Parathyroid adenoma (tissue), 2 donors: ENCODE results near the gene BMP5.

Experiments used
- H2AFZ ChIP-seq: fragments of 300-600 bp; sonication (generic); one replicate; pipeline ENCODE4 v1.7.0; 2017; ENCODE audit warnings: antibody characterized with exemption, mild to moderate bottlenecking
- H3K27ac ChIP-seq: fragments of 300-600 bp; sonication (generic); one replicate; pipeline ENCODE4 v1.7.0; 2017
- H3K27me3 ChIP-seq: fragments of 300-600 bp; sonication (generic); one replicate; pipeline ENCODE4 v1.7.0; 2017; ENCODE audit warnings: low read length; ENCODE audit not compliant: control insufficient read depth, insufficient read depth
- H3K36me3 ChIP-seq: fragments of 300-600 bp; sonication (generic); one replicate; pipeline ENCODE4 v1.7.0; 2017; ENCODE audit warnings: low read length; ENCODE audit not compliant: control insufficient read depth, insufficient read depth
- H3K4me1 ChIP-seq: fragments of 300-600 bp; sonication (generic); one replicate; pipeline ENCODE4 v1.7.0; 2017; ENCODE audit warnings: control low read depth
- H3K4me2 ChIP-seq: fragments of 300-600 bp; sonication (generic); one replicate; pipeline ENCODE4 v1.7.0; 2017; ENCODE audit warnings: low read length
- H3K4me3 ChIP-seq: fragments of 300-600 bp; sonication (generic); one replicate; pipeline ENCODE4 v1.7.0; 2017; ENCODE audit warnings: low read depth, low read length
- H3K79me2 ChIP-seq: fragments of 300-600 bp; sonication (generic); one replicate; pipeline ENCODE4 v1.7.0; 2017; ENCODE audit warnings: control low read depth
- H3K9ac ChIP-seq: fragments of 300-600 bp; sonication (generic); one replicate; pipeline ENCODE4 v1.7.0; 2017; ENCODE audit warnings: mild to moderate bottlenecking
- H3K9me3 ChIP-seq: fragments of 300-600 bp; sonication (generic); one replicate; pipeline ENCODE4 v1.7.0; 2017; ENCODE audit warnings: low read length; ENCODE audit not compliant: control insufficient read depth
- CTCF ChIP-seq: fragments of 300-600 bp; sonication (generic); IDR thresholded peaks from one replicate; pipeline ENCODE4 v1.7.0; 2017; ENCODE audit warnings: antibody characterized with exemption, mild to moderate bottlenecking
- donor health status: primary hyperparathyroidism.

BMP5 gene

GRCh38 chr6:55874316-55874715 lies 1.1 kb downstream of the BMP5 start:
- Histone ChIP-seq H2AFZ (no peak overlapping the region), H3K4me1 (peaks cover 4% of the 10 kb centered on the region), H3K27me3 (no peaks in the 10 kb centered on the region), H3K9me3 (no peaks in the 10 kb centered on the region), H3K36me3 (no peaks in the 10 kb centered on the region), H3K79me2 (no peaks in the 10 kb centered on the region), H3K27ac (no peak overlapping the region), H3K4me2 (no peak overlapping the region), H3K9ac (no peak overlapping the region), H3K4me3 (peak overlapping the region; percentile 22)
- TF ChIP-seq CTCF, result no peak

GRCh38 chr6:55872866-55873265 lies 2.5 kb downstream of the BMP5 start:
- H3K4me3 ChIP-seq, result no peak overlapping the region
- no peak for TF ChIP-seq CTCF
- H3K4me1 ChIP-seq, result peaks cover 4% of the 10 kb centered on the region
- H3K79me2 ChIP-seq, result no peaks in the 10 kb centered on the region
- H3K27ac ChIP-seq, result no peak overlapping the region
- no peak overlapping the region for H3K4me2 ChIP-seq
- no peaks in the 10 kb centered on the region for H3K27me3 ChIP-seq
- H3K36me3 ChIP-seq, result no peaks in the 10 kb centered on the region
- H3K9me3 ChIP-seq, result no peaks in the 10 kb centered on the region
- no peak overlapping the region for H3K9ac ChIP-seq
- H2AFZ ChIP-seq, result no peak overlapping the region

GRCh38 chr6:55870181-55870813 lies 5.1 kb downstream of the BMP5 start:
- Histone ChIP-seq H3K79me2 (no peaks in the 10 kb centered on the region), H3K27me3 (no peaks in the 10 kb centered on the region), H3K27ac (no peak overlapping the region), H2AFZ (no peak overlapping the region), H3K4me2 (no peak overlapping the region), H3K36me3 (no peaks in the 10 kb centered on the region), H3K9ac (no peak overlapping the region), H3K4me3 (no peak overlapping the region), H3K4me1 (peaks cover 2% of the 10 kb centered on the region), H3K9me3 (no peaks in the 10 kb centered on the region)
- no peak for TF ChIP-seq CTCF

- H3K79me2 ChIP-seq, result no peaks in the 10 kb centered on the region
- H3K27ac ChIP-seq, result no peak overlapping the region
- no peak for TF ChIP-seq CTCF
- H3K4me3 ChIP-seq, result no peak overlapping the region
- no peaks in the 10 kb centered on the region for H3K36me3 ChIP-seq
- no peak overlapping the region for H3K9ac ChIP-seq
- no peaks in the 10 kb centered on the region for H3K9me3 ChIP-seq
- H2AFZ ChIP-seq, result no peak overlapping the region
- H3K4me1 ChIP-seq, result no peaks in the 10 kb centered on the region
- no peaks in the 10 kb centered on the region for H3K27me3 ChIP-seq
- no peak overlapping the region for H3K4me2 ChIP-seq
These were observed 5.7 kb downstream of the BMP5 start for GRCh38 chr6:55869674-55870073.

- no peaks in the 10 kb centered on the region for H3K36me3 ChIP-seq
- no peak for TF ChIP-seq CTCF
- H2AFZ ChIP-seq, result peak overlapping the region; percentile 26
- H3K27ac ChIP-seq, result no peak overlapping the region
- no peak overlapping the region for H3K4me2 ChIP-seq
- no peaks in the 10 kb centered on the region for H3K9me3 ChIP-seq
- no peak overlapping the region for H3K4me3 ChIP-seq
- H3K27me3 ChIP-seq, result no peaks in the 10 kb centered on the region
- no peak overlapping the region for H3K9ac ChIP-seq
- H3K79me2 ChIP-seq, result no peaks in the 10 kb centered on the region
- no peaks in the 10 kb centered on the region for H3K4me1 ChIP-seq
These were observed 6.5 kb downstream of the BMP5 start for GRCh38 chr6:55868771-55869479.
